22Rv1 (cell line): ENCODE data around the gene GALR3.

ENCODE experiments used
- CTCF ChIP-seq: fragments of 450-650 bp; IDR thresholded peaks from 2 replicates; pipeline ENCODE4 v1.5.1; 2017; ENCODE audit warnings: mild to moderate bottlenecking
- ZFX ChIP-seq: fragments of 450-650 bp; IDR thresholded peaks from 2 replicates; pipeline ENCODE4 v1.6.1; 2017; ENCODE audit warnings: antibody characterized with exemption, borderline replicate concordance

- TF ChIP-seq CTCF (no peak), ZFX (no peak)
Observed at GRCh38 chr22:37796079-37796478, 27.1 kb upstream of the GALR3 start.
